Neural progenitor cell (in vitro differentiated cells): Measurements from ENCODE around the gene TPPP2. TPM values are rescaled to one million over a fixed set of nuclear protein-coding genes. Genes with fewer than 3 reads are reported as not detected.

Experiments
- DNase-seq: peaks from one replicate; pipeline ENCODE4 v3.0.0-alpha.2; 2016; ENCODE audit warnings: low spot score
- H2AFZ ChIP-seq: fragments of 200-600 bp; sonication (generic); replicated peaks from 2 replicates; pipeline ENCODE4 v1.6.1; 2016; ENCODE audit warnings: antibody characterized with exemption
- H3F3A ChIP-seq: fragments of 200-600 bp; sonication (generic); 2 replicates; pipeline ENCODE4 v1.6.1; 2016; ENCODE audit warnings: antibody characterized with exemption, low read depth
- H3K27ac ChIP-seq: fragments of 200-600 bp; sonication (generic); 2 replicates; pipeline ENCODE4 v1.5.1; 2016; ENCODE audit warnings: mild to moderate bottlenecking
- H3K27me3 ChIP-seq: fragments of 200-600 bp; sonication (generic); 2 replicates; pipeline ENCODE4 v1.6.1; 2016; ENCODE audit warnings: mild to moderate bottlenecking, moderate library complexity
- H3K36me3 ChIP-seq: fragments of 200-600 bp; sonication (generic); 2 replicates; pipeline ENCODE4 v1.5.1; 2016
- H3K4me1 ChIP-seq: fragments of 200-600 bp; sonication (generic); 2 replicates; pipeline ENCODE4 v1.6.1; 2016; ENCODE audit warnings: mixed run types
- H3K4me2 ChIP-seq: fragments of 200-600 bp; sonication (generic); 2 replicates; pipeline ENCODE4 v1.6.1; 2016
- H3K4me3 ChIP-seq: fragments of 200-600 bp; sonication (generic); 2 replicates; pipeline ENCODE4 v1.5.1; 2016
- H3K79me2 ChIP-seq: fragments of 200-600 bp; sonication (generic); 2 replicates; pipeline ENCODE4 v1.6.1; 2016; ENCODE audit warnings: low read depth
- H3K9ac ChIP-seq: fragments of 200-600 bp; sonication (generic); 2 replicates; pipeline ENCODE4 v1.6.1; 2016
- H3K9me3 ChIP-seq: fragments of 200-600 bp; sonication (generic); 2 replicates; pipeline ENCODE4 v1.5.1; 2016; ENCODE audit warnings: low read depth
- H4K20me1 ChIP-seq: fragments of 200-600 bp; sonication (generic); 2 replicates; pipeline ENCODE4 v1.6.1; 2016; ENCODE audit warnings: low read depth
- H3K27ac Mint-ChIP-seq: 3 replicates; pipeline ENCODE4 v1.8.0; 2021; ENCODE audit warnings: mixed read lengths
- H3K27me3 Mint-ChIP-seq: 2 replicates; pipeline ENCODE4 v1.8.0; 2022; ENCODE audit warnings: low read depth, mild to moderate bottlenecking, inconsistent platforms, moderate library complexity, mixed read lengths; ENCODE audit not compliant: insufficient read depth
- H3K36me3 Mint-ChIP-seq: 3 replicates; pipeline ENCODE4 v1.8.0; 2021; ENCODE audit warnings: mixed read lengths
- H3K4me1 Mint-ChIP-seq: 3 replicates; pipeline ENCODE4 v1.8.0; 2021; ENCODE audit warnings: mixed read lengths
- H3K4me3 Mint-ChIP-seq: 3 replicates; pipeline ENCODE4 v1.8.0; 2021; ENCODE audit warnings: mild to moderate bottlenecking, moderate library complexity, mixed read lengths
- H3K9me3 Mint-ChIP-seq: 3 replicates; pipeline ENCODE4 v1.8.0; 2020; ENCODE audit warnings: mixed read lengths
- EZH2 ChIP-seq: fragments of 200-600 bp; sonication (generic); IDR thresholded peaks from 2 replicates; pipeline ENCODE4 v1.6.1; 2017; ENCODE audit warnings: antibody characterized with exemption, mild to moderate bottlenecking, moderate library complexity
- EZH2phosphoT487 ChIP-seq: fragments of 200-600 bp; sonication (generic); IDR thresholded peaks from 2 replicates; pipeline ENCODE4 v1.6.1; 2017; ENCODE audit warnings: antibody characterized with exemption
- total RNA-seq: library from RNA; depleted of rRNA; stranded (reverse); fragments of >200 nt; gene quantifications from 2 replicates; pipeline ENCODE4 v1.2.3, GENCODE V29; 2015; ENCODE audit warnings: low replicate concordance
- TF ChIP-seq, protein P1 (sequence below): fragments of 200-600 bp; sonication (generic); IDR thresholded peaks from 2 replicates; pipeline ENCODE4 v1.5.1; 2017; ENCODE audit warnings: antibody characterized with exemption, mild to moderate bottlenecking

TPPP2 gene
- total RNA-seq, 1 donor from 2014 or later, result not detected

DNA sequence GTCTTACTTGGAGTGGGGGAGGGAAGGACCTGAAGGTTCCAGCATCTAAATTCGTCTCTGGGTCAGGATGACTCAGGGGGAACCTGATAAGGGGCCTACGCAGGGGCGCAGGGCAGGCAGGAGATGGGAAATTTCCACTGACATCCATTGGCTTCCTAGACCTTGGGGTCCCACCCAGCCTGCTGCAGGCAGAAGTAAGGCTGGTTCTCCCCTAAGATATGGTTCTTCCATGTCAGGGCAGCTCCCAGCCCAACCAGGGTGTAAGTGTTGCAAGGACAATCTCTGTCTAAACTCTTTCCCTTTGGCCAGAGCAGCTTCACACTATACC lies 3.1 kb upstream of the TPPP2 start:
- Histone ChIP-seq H3K4me1 (peaks cover 10% of the 10 kb centered on the region), H3K79me2 (no peaks in the 10 kb centered on the region), H3F3A (no peaks in the 10 kb centered on the region), H3K4me3 (no peak overlapping the region), H3K36me3 (no peaks in the 10 kb centered on the region), H3K4me2 (no peak overlapping the region), H3K27me3 (peaks cover 69% of the 10 kb centered on the region), H3K9me3 (no peaks in the 10 kb centered on the region), H4K20me1 (no peaks in the 10 kb centered on the region), H3K9ac (no peak overlapping the region), H3K27ac (no peak overlapping the region), H2AFZ (no peak overlapping the region)
- no peak for TF ChIP-seq EZH2phosphoT487
- no peak for TF ChIP-seq EZH2
- TF ChIP-seq, protein P1, sequence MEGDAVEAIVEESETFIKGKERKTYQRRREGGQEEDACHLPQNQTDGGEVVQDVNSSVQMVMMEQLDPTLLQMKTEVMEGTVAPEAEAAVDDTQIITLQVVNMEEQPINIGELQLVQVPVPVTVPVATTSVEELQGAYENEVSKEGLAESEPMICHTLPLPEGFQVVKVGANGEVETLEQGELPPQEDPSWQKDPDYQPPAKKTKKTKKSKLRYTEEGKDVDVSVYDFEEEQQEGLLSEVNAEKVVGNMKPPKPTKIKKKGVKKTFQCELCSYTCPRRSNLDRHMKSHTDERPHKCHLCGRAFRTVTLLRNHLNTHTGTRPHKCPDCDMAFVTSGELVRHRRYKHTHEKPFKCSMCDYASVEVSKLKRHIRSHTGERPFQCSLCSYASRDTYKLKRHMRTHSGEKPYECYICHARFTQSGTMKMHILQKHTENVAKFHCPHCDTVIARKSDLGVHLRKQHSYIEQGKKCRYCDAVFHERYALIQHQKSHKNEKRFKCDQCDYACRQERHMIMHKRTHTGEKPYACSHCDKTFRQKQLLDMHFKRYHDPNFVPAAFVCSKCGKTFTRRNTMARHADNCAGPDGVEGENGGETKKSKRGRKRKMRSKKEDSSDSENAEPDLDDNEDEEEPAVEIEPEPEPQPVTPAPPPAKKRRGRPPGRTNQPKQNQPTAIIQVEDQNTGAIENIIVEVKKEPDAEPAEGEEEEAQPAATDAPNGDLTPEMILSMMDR, result no peak
- DNase-seq, result no peak
- Mint-ChIP-seq H3K9me3 (peaks cover 2% of the 10 kb centered on the region), H3K27me3 (peaks cover 13% of the 10 kb centered on the region), H3K36me3 (peaks cover 2% of the 10 kb centered on the region), H3K4me1 (peaks cover 15% of the 10 kb centered on the region), H3K4me3 (peak overlapping the region; percentile 54), H3K27ac (no peak overlapping the region)

- Mint-ChIP-seq H3K36me3 (no peaks in the 10 kb centered on the region), H3K9me3 (no peaks in the 10 kb centered on the region), H3K4me1 (peaks cover 8% of the 10 kb centered on the region), H3K27me3 (peaks cover 12% of the 10 kb centered on the region), H3K4me3 (no peak overlapping the region), H3K27ac (no peak overlapping the region)
- H3K27me3 ChIP-seq, result peaks cover 33% of the 10 kb centered on the region
- H3K4me1 ChIP-seq, result peaks cover 10% of the 10 kb centered on the region
- no peaks in the 10 kb centered on the region for H3K36me3 ChIP-seq
- H3K4me2 ChIP-seq, result no peak overlapping the region
- H3K27ac ChIP-seq, result no peak overlapping the region
- DNase-seq, result no peak
- H3K4me3 ChIP-seq, result no peak overlapping the region
- H2AFZ ChIP-seq, result no peak overlapping the region
- no peaks in the 10 kb centered on the region for H3K9me3 ChIP-seq
- H4K20me1 ChIP-seq, result no peaks in the 10 kb centered on the region
- no peaks in the 10 kb centered on the region for H3F3A ChIP-seq
- TF ChIP-seq, protein P1, result no peak
- TF ChIP-seq EZH2, result no peak
- no peak for TF ChIP-seq EZH2phosphoT487
- H3K79me2 ChIP-seq, result no peaks in the 10 kb centered on the region
- no peak overlapping the region for H3K9ac ChIP-seq
Measured at GRCh38 chr14:21030531-21030930, 514 bp downstream of the TPPP2 start.

GRCh38 chr14:21032326-21033132 lies 2.5 kb downstream of the TPPP2 start:
- H3K4me1 Mint-ChIP-seq, result peaks cover 2% of the 10 kb centered on the region

More at GRCh38 chr14:21032326-21033132, 2.5 kb downstream of the TPPP2 start:
- Histone ChIP-seq H3K36me3 (no peaks in the 10 kb centered on the region), H3K79me2 (no peaks in the 10 kb centered on the region), H2AFZ (no peak overlapping the region), H3K9me3 (no peaks in the 10 kb centered on the region), H4K20me1 (no peaks in the 10 kb centered on the region), H3K27me3 (peaks cover 13% of the 10 kb centered on the region), H3K4me1 (no peaks in the 10 kb centered on the region), H3K4me2 (no peak overlapping the region), H3K9ac (no peak overlapping the region), H3K27ac (no peak overlapping the region), H3F3A (no peaks in the 10 kb centered on the region), H3K4me3 (no peak overlapping the region)
- Mint-ChIP-seq H3K36me3 (no peaks in the 10 kb centered on the region), H3K4me3 (no peak overlapping the region), H3K27ac (no peak overlapping the region), H3K27me3 (peaks cover 6% of the 10 kb centered on the region), H3K9me3 (no peaks in the 10 kb centered on the region)
- no peak for DNase-seq
- TF ChIP-seq EZH2 (no peak), EZH2phosphoT487 (no peak)
- TF ChIP-seq, protein P1, result no peak
